HepG2 (cell line): ENCODE data around the gene HDAC10. TPM values are rescaled to one million over a fixed set of nuclear protein-coding genes. Genes with fewer than 3 reads are reported as not detected.

Experiments used
- ATAC-seq: fragments of 200-7000 bp; cut with Tn5 transposase; 3 replicates; pipeline ENCODE4 v1.9.1; 2020; ENCODE audit warnings: mild to moderate bottlenecking, moderate library complexity
- BruUV-seq: library from RNA; stranded (reverse); fragments of 400-500 nt; replicated peaks from 2 replicates; lab custom pipeline; 2021; lab: Mats Ljungman, UMichigan
- CTCF ChIA-PET: fragments of 300-600 bp; formaldehyde crosslinking; extraction: SDS; loops from one replicate; lab custom pipeline; 2021; ENCODE audit warnings: low total read pairs, inconsistent platforms, low intra/inter-chr PET ratio; lab: Yijun Ruan, JAX
- POLR2A ChIA-PET: fragments of 350-600 bp; sonication (Branson Sonifier 250); formaldehyde crosslinking; loops from one replicate; lab custom pipeline; 2020; ENCODE audit warnings: antibody characterized with exemption, inconsistent platforms; lab: Yijun Ruan, JAX
- DNase-seq: peaks from one replicate; pipeline ENCODE4 v3.0.0-alpha.2; 2015; ENCODE audit warnings: low spot score
- FAIRE-seq: peaks from 3 replicates; lab custom pipeline; 2011; peaks lifted over from hg19 to GRCh38; lab: Jason Lieb, UNC
- H2AFZ ChIP-seq: one replicate; pipeline ENCODE4 v1.6.1; 2011; ENCODE audit warnings: low read length, inconsistent platforms
- H3K27ac ChIP-seq: fragments of 300-600 bp; 3 replicates; pipeline ENCODE4 v1.8.0; 2011; ENCODE audit warnings: mixed run types, mild to moderate bottlenecking, mixed read lengths, low read length, inconsistent platforms; ENCODE audit not compliant: insufficient read depth; ENCODE audit errors: extremely low read length
- H3K27me3 ChIP-seq, 2 experiments: fragments of 200-600 bp in 1 of 2; 2 replicates in 1 of 2; 3 replicates in 1 of 2; pipeline versions ENCODE4 v1.6.0 to v1.8.0; 2011; ENCODE audit warnings: low read length in 2 of 2, mild to moderate bottlenecking in 2 of 2, moderate library complexity in 2 of 2, inconsistent platforms in 1 of 2; ENCODE audit not compliant: insufficient read depth in 2 of 2, control insufficient read depth in 1 of 2
- H3K36me3 ChIP-seq, 2 experiments: fragments of 200-600 bp in 1 of 2; replicated peaks in 1 of 2; 2 replicates in 1 of 2; 3 replicates in 1 of 2; pipeline versions ENCODE4 v1.5.1 to v1.8.0; 2011; ENCODE audit warnings: low read length in 2 of 2, inconsistent platforms in 1 of 2; ENCODE audit not compliant: insufficient read depth in 2 of 2, control insufficient read depth in 1 of 2
- H3K4me1 ChIP-seq: 2 replicates; pipeline ENCODE4 v1.5.1; 2012; ENCODE audit warnings: low read length, inconsistent platforms; ENCODE audit not compliant: insufficient read depth
- H3K4me2 ChIP-seq: 2 replicates; pipeline ENCODE4 v1.6.0; 2011; ENCODE audit warnings: low read depth, low read length, inconsistent platforms
- H3K4me3 ChIP-seq, 3 experiments: fragments of 200-600 bp in 1 of 3; sonication (generic), shearing (Covaris generic) in 1 of 3; replicated peaks in 1 of 3; 2 replicates each; pipeline ENCODE4 v1.5.1; 2011 to 2016; ENCODE audit warnings: low read length in 3 of 3, inconsistent platforms in 2 of 3, low read depth in 2 of 3, mild to moderate bottlenecking in 2 of 3, control low read depth in 1 of 3, mixed read lengths in 1 of 3; ENCODE audit not compliant: insufficient read depth in 1 of 3
- H3K79me2 ChIP-seq: one replicate; pipeline ENCODE4 v1.6.1; 2011; ENCODE audit warnings: low read length, inconsistent platforms; ENCODE audit not compliant: insufficient read depth
- H3K9ac ChIP-seq: 2 replicates; pipeline ENCODE4 v1.6.0; 2011; ENCODE audit warnings: mild to moderate bottlenecking, low read depth, low read length, inconsistent platforms; ENCODE audit not compliant: insufficient read depth
- H3K9me3 ChIP-seq: 2 replicates; pipeline ENCODE4 v1.5.1; 2012; ENCODE audit warnings: mild to moderate bottlenecking, low read length
- H4K20me1 ChIP-seq: 2 replicates; pipeline ENCODE4 v1.6.0; 2011; ENCODE audit warnings: inconsistent platforms, mild to moderate bottlenecking, low read length, moderate library complexity; ENCODE audit not compliant: insufficient read depth
- AGO2 ChIP-seq: fragments of 200-400 bp; formaldehyde crosslinking; optimal IDR thresholded peaks from 2 replicates; pipeline ENCODE3; 2017; ENCODE audit warnings: mild to moderate bottlenecking, low read depth, low read length, moderate library complexity
- NCOA1 ChIP-seq: sonication (generic); formaldehyde crosslinking; IDR thresholded peaks from 2 replicates; pipeline ENCODE4 v1.9.0; 2021; ENCODE audit warnings: missing genetic modification reagents
- REXO4 ChIP-seq: sonication (generic); formaldehyde crosslinking; IDR thresholded peaks from 2 replicates; pipeline ENCODE4 v1.8.0; 2022; ENCODE audit warnings: missing genetic modification reagents, mild to moderate bottlenecking, borderline replicate concordance
- SRSF9 ChIP-seq: fragments of 200-400 bp; formaldehyde crosslinking; IDR thresholded peaks from 2 replicates; pipeline ENCODE4 v1.6.1; 2018; ENCODE audit warnings: borderline replicate concordance, mild to moderate bottlenecking, low read depth, low read length; ENCODE audit not compliant: insufficient read depth, poor library complexity, severe bottlenecking
- SSRP1 ChIP-seq: IDR thresholded peaks from 2 replicates; pipeline ENCODE4 v1.6.1; 2016; ENCODE audit warnings: control low read depth
- ZNF660 ChIP-seq: sonication (generic); formaldehyde crosslinking; IDR thresholded peaks from 2 replicates; pipeline ENCODE4 v1.5.1; 2020; ENCODE audit warnings: mild to moderate bottlenecking, low read depth, missing genetic modification reagents, borderline replicate concordance
- WGBS: methylation state at CpG from one replicate; pipeline ENCODE4 v1.1.6; 2017; ENCODE audit warnings: low lambda C conversion rate; 5-methylcytosine and 5-hydroxymethylcytosine counted together
- in situ Hi-C: cut with HindIII; loops from 2 replicates; pipeline ENCODE4 v1.10.0; 2017; ENCODE audit warnings: low pct_unique_long_range_greater_than_20kb; ENCODE audit not compliant: extremely low pct_ligation_motif_present
- intact Hi-C: fragments of 100-400 bp; cut with micrococcal nuclease; formaldehyde crosslinking; loops from one replicate; pipeline ENCODE4 v1.10.0; 2022; ENCODE audit not compliant: unreplicated experiment
- polyA plus RNA-seq, 8 experiments: library from polyadenylated mRNA; depleted of rRNA in 3 of 8; stranded (reverse) in 7 of 8; unstranded in 1 of 8; fragments of >200 nt; fragmentation: Illumina TruSeq in 4 of 8; extraction: Trizol in 4 of 8; gene quantifications; 2 replicates each; pipeline versions ENCODE4 v1.2.1 to v1.2.3, GENCODE V29; 2011 to 2016; ENCODE audit warnings: low read depth in 4 of 8, missing spikeins in 1 of 8, mixed read lengths in 1 of 8; ENCODE audit not compliant: insufficient read depth in 1 of 8
- total RNA-seq, 5 experiments: library from RNA; depleted of rRNA; stranded (reverse); fragments of >200 nt; fragmentation: Illumina TruSeq; extraction: Trizol; gene quantifications; 2 replicates each; pipeline ENCODE4 v1.2.3, GENCODE V29; 2016; ENCODE audit warnings: low read depth in 1 of 5
- TF ChIP-seq, protein P1 (sequence below): sonication (generic); formaldehyde crosslinking; IDR thresholded peaks from 2 replicates; pipeline ENCODE4 v1.4.0; 2020; ENCODE audit warnings: missing genetic modification reagents
- TF ChIP-seq, protein P2 (sequence below): sonication (generic); formaldehyde crosslinking; IDR thresholded peaks from 2 replicates; pipeline ENCODE4 v1.9.0; 2021; ENCODE audit warnings: missing genetic modification reagents, mild to moderate bottlenecking, borderline replicate concordance

Gene HDAC10
- total and polyA plus RNA-seq, 2 of the 13 experiments (the other 11 are each of a cell fraction or from before 2014, with no cell fraction given): 13.9 to 14.9 TPM

DNA sequence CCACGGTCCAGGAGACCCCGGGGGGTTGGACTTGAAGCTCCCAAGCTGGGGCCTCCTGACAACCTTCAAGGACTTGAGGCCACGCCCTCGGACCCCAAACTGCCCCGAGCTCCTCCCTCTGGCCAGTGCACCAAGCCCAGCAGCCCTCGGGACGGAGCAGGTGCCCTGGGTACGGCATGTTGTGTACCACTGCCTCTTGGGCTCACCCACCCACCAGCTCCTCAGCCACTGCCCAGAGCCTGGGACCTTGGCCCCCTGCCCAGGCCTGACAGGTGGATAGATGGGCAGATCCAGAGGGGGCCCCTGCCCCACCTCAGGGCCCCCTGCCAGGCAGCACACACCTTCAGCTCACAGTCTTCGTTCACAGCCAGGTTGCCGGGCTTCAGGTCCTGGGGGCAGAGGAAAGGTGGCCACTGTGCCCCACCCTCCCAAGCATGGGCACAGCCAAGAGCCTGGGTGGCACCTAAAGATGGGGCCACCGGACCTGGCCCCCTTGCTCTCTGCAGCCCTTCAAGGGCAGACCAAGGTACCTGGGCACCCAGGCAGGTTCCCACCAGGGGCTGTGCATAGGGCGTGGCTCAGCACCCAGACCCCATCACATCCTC, 5.3 kb upstream of the HDAC10 start:
- Histone ChIP-seq H3K27me3 (no peaks in the 10 kb centered on the region), H3K9ac (no peak overlapping the region), H3K79me2 (no peaks in the 10 kb centered on the region), H3K36me3 (peaks cover 3% of the 10 kb centered on the region in 2 experiments; a peak in 1 of 5 replicates), H3K4me2 (no peak overlapping the region), H3K9me3 (no peaks in the 10 kb centered on the region), H3K4me3 (no peak overlapping the region), H2AFZ (no peak overlapping the region), H3K27ac (no peak overlapping the region), H4K20me1 (no peaks in the 10 kb centered on the region), H3K4me1 (peaks cover 37% of the 10 kb centered on the region)
- no peak for DNase-seq
- CTCF ChIA-PET: no interaction called here
- ATAC-seq: no peak
- WGBS: 100% methylated on average over 1 of the region's 12 CpGs
- intact Hi-C loops: no loop called here
- in situ Hi-C loops: no loop called here
- POLR2A ChIA-PET: no interaction called here
- FAIRE-seq: no peak
- no TSS peak for BruUV-seq
- no peak for TF ChIP-seq REXO4 (CRISPR knock-in tag)
- peak; percentile 54 for TF ChIP-seq AGO2

GRCh38 chr22:50255607-50256006, 4.5 kb upstream of the HDAC10 start:
- H3K9me3 ChIP-seq: no peaks in the 10 kb centered on the region
- H3K4me1 ChIP-seq: peaks cover 39% of the 10 kb centered on the region
- in situ Hi-C loops (no loop called here), intact Hi-C loops (no loop called here)
- H3K36me3 ChIP-seq: peaks cover 3% of the 10 kb centered on the region in 2 experiments; a peak in 1 of 5 replicates
- POLR2A ChIA-PET: no interaction called here
- H3K27me3 ChIP-seq: no peaks in the 10 kb centered on the region
- no peak overlapping the region for H3K4me3 ChIP-seq
- no TSS peak for BruUV-seq
- ATAC-seq (no peak), DNase-seq (no peak), FAIRE-seq (no peak)
- H3K9ac ChIP-seq: no peak overlapping the region
- no peak overlapping the region for H3K4me2 ChIP-seq
- no peak overlapping the region for H2AFZ ChIP-seq
- 96% methylated on average over 10 of the region's 17 CpGs for WGBS
- CTCF ChIA-PET: no interaction called here
- H4K20me1 ChIP-seq: no peaks in the 10 kb centered on the region
- H3K79me2 ChIP-seq: no peaks in the 10 kb centered on the region
- no peak overlapping the region for H3K27ac ChIP-seq
- TF ChIP-seq SRSF9: no peak
- TF ChIP-seq, protein P1, sequence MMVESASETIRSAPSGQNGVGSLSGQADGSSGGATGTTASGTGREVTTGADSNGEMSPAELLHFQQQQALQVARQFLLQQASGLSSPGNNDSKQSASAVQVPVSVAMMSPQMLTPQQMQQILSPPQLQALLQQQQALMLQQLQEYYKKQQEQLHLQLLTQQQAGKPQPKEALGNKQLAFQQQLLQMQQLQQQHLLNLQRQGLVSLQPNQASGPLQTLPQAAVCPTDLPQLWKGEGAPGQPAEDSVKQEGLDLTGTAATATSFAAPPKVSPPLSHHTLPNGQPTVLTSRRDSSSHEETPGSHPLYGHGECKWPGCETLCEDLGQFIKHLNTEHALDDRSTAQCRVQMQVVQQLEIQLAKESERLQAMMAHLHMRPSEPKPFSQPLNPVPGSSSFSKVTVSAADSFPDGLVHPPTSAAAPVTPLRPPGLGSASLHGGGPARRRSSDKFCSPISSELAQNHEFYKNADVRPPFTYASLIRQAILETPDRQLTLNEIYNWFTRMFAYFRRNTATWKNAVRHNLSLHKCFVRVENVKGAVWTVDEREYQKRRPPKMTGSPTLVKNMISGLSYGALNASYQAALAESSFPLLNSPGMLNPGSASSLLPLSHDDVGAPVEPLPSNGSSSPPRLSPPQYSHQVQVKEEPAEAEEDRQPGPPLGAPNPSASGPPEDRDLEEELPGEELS: no peak
- TF ChIP-seq, protein P2, sequence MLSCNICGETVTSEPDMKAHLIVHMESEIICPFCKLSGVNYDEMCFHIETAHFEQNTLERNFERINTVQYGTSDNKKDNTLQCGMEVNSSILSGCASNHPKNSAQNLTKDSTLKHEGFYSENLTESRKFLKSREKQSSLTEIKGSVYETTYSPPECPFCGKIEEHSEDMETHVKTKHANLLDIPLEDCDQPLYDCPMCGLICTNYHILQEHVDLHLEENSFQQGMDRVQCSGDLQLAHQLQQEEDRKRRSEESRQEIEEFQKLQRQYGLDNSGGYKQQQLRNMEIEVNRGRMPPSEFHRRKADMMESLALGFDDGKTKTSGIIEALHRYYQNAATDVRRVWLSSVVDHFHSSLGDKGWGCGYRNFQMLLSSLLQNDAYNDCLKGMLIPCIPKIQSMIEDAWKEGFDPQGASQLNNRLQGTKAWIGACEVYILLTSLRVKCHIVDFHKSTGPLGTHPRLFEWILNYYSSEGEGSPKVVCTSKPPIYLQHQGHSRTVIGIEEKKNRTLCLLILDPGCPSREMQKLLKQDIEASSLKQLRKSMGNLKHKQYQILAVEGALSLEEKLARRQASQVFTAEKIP (CRISPR knock-in tag): no peak
- no peak for TF ChIP-seq SSRP1 (CRISPR knock-in tag)
- TF ChIP-seq NCOA1: no peak
- TF ChIP-seq ZNF660 (CRISPR knock-in tag): no peak
